Measurements from ENCODE around the gene PAOX. TPM values are rescaled to one million over a fixed set of nuclear protein-coding genes. Genes with fewer than 3 reads are reported as not detected.

PAOX gene
- total RNA-seq, 1 donor = 7.8 TPM

DNA sequence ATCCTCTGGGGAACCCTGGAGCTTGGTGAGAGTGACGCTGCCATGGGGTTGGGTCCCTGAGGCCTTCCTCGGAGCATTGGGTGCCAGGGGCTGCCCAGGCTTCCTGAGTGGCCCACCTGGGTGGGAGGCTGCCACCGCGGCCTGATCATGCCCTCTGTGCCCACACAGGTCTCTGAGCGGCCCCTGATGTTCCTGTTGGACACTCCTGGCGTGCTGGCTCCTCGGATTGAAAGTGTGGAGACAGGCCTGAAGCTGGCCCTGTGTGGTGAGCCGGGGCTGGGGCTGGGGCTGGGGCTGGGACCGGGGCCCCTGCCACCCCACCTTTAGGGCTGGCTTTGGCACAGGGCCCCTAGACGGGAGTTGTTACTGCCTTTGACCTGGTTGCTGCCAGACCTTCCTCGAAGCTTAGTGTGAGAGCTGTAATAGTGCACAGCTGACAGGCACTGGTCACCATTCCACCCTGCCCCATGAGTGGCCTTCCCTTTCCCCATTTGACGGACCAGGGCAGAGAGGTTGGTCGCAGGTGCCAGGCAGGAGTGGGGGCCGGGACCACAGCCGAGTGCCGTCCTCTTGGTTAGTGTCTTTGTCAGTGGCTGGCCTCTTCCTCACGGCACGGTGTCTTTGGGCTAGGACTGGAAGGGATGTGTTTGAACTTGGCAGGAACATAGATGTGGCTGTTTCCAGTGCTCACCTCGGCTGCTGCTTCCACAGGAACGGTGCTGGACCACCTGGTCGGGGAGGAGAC is 23.1 kb downstream of the PAOX start:
- TF ChIP-seq, protein P1, sequence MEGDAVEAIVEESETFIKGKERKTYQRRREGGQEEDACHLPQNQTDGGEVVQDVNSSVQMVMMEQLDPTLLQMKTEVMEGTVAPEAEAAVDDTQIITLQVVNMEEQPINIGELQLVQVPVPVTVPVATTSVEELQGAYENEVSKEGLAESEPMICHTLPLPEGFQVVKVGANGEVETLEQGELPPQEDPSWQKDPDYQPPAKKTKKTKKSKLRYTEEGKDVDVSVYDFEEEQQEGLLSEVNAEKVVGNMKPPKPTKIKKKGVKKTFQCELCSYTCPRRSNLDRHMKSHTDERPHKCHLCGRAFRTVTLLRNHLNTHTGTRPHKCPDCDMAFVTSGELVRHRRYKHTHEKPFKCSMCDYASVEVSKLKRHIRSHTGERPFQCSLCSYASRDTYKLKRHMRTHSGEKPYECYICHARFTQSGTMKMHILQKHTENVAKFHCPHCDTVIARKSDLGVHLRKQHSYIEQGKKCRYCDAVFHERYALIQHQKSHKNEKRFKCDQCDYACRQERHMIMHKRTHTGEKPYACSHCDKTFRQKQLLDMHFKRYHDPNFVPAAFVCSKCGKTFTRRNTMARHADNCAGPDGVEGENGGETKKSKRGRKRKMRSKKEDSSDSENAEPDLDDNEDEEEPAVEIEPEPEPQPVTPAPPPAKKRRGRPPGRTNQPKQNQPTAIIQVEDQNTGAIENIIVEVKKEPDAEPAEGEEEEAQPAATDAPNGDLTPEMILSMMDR (IDR thresholded peaks at IDR 0.05; ENCODE audit: insufficient read depth, low read depth, low read length) = no peak
- H3K4me3 ChIP-seq (ENCODE audit: low read depth, low read length) = no peak overlapping the region
- DNase-seq (ENCODE audit: low read depth) = no peak

DNA sequence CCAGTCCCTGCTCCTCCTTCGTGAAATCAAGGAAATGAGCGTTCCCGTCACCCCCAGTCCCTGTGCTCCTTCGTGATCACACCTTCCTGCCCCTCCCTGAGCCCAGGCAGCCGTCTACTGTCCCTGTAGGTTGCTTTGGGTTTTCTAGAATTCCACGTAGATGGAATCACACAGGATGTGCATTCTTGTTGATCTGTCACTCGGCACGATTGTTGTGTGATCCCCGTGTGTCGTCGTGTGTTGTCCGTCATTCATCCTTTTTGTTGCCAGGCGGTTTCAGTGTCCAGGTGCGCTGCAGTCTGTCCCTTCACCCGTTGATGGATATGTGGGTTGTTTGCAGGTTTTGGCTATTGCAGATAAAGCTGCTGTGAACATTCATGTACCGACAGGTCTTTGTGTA is 24.3 kb downstream of the PAOX start:
- H3K4me3 ChIP-seq (ENCODE audit: low read depth, low read length) = no peak overlapping the region
- DNase-seq (ENCODE audit: low read depth) = no peak
- TF ChIP-seq, protein P1 (IDR thresholded peaks at IDR 0.05; ENCODE audit: insufficient read depth, low read depth, low read length) = no peak

DNA sequence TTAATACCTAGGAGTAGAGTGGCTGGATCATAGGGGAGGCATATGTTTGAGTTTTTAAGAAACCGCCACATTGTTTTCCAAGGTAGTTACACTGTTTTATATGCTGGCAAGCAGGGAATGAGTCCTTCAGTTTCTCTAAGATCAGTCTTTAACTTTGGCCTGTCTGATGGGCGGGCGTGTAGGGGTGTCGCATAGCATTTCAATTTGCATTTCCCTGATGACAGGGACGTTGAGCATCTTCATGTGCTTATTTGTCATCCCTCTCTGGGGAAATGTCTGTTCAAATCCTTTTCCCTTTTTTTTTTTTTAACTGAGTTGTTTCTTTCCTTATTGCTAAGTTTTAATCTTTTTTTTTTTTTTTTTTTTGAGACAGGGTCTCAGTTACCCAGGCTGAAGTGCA is 24.7 kb downstream of the PAOX start:
- DNase-seq (ENCODE audit: low read depth) = no peak
- TF ChIP-seq, protein P1 (IDR thresholded peaks at IDR 0.05; ENCODE audit: insufficient read depth, low read depth, low read length) = no peak
- H3K4me3 ChIP-seq (ENCODE audit: low read depth, low read length) = no peak overlapping the region

DNA sequence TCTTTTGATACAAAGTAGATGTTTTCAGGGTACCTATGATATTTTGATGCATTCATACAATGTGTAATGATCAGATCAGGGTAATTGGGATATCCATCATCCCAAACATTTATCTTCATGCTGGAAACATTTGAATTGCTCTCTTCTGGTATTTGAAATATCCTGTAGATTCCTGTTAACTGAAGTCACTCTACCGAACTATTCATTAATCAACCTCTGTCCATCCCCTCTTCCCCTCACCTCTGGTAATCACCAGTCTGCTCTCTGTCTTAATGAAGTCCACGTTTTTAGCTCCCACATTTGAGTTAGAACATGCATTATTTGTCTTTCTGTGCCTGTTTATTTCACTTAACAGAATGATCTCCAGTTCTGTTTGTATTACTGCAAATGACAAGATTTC is 26.2 kb downstream of the PAOX start:
- H3K4me3 ChIP-seq (ENCODE audit: low read depth, low read length) = no peak overlapping the region
- TF ChIP-seq, protein P1 (IDR thresholded peaks at IDR 0.05; ENCODE audit: insufficient read depth, low read depth, low read length) = no peak
- no peak for DNase-seq (ENCODE audit: low read depth)

DNA sequence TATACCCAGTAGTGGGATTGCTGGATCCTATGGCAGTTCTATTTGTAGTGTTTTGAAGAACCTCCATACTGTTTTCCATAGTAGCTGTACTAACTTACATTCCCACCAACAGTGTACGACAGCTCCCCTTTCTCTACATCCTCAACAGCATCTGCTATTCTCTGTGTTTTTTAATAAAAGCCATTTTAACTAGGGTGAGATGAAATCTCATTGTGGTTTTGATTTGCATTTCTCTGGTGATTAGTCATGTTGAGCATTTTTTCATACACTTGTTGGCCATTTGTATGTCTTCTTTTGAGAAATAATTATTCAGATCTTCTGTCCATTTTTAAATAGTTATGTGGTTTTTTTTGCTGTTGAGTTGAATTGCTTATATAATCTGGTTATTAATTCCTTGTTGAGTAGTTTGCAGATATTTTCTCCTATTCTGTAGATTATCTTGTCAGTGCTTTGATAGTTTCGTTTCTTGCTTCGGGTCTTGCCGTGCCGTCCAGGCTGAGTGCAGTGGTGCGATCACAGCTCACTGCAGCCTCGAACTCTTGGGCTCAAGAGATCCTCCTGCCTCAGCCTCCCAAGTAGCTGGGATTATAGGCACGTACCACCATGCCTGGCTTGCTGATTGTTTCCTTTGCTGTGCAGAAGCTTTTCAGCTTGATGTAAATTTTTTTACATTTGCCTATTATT is 26.9 kb downstream of the PAOX start:
- peak; percentile 20 for DNase-seq (ENCODE audit: low read depth)
- H3K4me3 ChIP-seq (ENCODE audit: low read depth, low read length) = no peak overlapping the region
- TF ChIP-seq, protein P1 (IDR thresholded peaks at IDR 0.05; ENCODE audit: insufficient read depth, low read depth, low read length) = no peak

DNA sequence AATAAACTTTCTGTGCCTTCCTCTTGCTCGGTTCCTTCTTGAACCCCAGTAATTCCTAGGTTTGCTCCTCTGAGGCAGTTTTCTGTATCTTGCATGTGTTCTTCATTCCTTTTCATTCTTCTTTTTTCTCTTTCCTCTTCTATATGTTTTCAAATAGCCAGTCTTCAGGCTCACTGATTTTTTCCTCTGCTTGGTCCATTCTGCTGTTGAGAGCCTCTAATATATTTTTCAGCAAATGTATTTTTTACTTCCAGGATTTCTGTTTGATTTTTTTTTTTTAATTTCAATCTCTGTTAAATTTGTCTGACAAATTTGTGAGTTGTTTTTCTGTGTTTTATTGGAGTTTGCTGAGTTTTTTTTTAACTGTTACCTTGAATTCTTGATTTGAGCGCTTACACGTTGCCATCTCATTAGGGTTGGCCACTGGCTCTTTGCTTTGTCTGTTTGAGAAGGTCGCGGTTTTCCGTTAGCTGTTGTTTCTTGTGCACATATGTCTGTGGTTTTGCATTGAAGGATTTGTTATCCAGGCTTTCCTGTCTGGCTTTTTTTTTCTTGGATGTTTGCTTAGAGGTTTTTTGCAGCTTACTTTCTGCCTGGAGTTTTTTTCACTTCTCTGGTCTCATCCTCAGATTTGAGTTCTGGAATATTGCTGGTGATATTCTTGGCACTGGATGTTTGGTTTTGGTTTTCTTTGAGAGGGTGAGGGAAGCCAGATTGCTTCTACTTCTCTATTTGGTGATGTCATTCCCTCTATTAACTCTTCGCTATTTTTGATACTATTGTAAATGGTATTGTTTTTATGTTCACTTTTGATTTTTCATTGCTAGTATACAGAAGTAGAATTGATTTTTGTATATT is 32.7 kb downstream of the PAOX start:
- no peak for DNase-seq (ENCODE audit: low read depth)
- H3K4me3 ChIP-seq (ENCODE audit: low read depth, low read length) = no peak overlapping the region
- TF ChIP-seq, protein P1 (IDR thresholded peaks at IDR 0.05; ENCODE audit: insufficient read depth, low read depth, low read length) = no peak
